Lower leg skin (tissue), 4 donors: ENCODE data around the gene PEX10. TPM values are rescaled to one million over a fixed set of nuclear protein-coding genes. Genes with fewer than 3 reads are reported as not detected.

Experiments
- DNase-seq, 2 donors: peaks; one replicate each; pipeline ENCODE4 v3.0.0-alpha.2; 2019; ENCODE audit warnings: low spot score in 2 of 2
- H3K4me3 ChIP-seq: fragments of 200-600 bp; sonication (generic); 2 replicates; pipeline ENCODE4 v1.5.1; 2017; ENCODE audit warnings: mild to moderate bottlenecking, low read depth; ENCODE audit not compliant: poor library complexity, severe bottlenecking
- POLR2A ChIP-seq, 2 donors: fragments of 450-650 bp; IDR thresholded peaks; one replicate each; pipeline ENCODE4 v1.6.1; 2016 to 2017; ENCODE audit warnings: antibody characterized with exemption in 2 of 2, mild to moderate bottlenecking in 1 of 2, moderate library complexity in 1 of 2
- WGBS, 2 donors: methylation state at CpG; one replicate each; pipeline ENCODE4 v1.1.5; 2018; 5-methylcytosine and 5-hydroxymethylcytosine counted together
- intact Hi-C: fragments of 100-400 bp; cut with DNase I; formaldehyde crosslinking; loops from one replicate; pipeline ENCODE4 v1.15.0; 2023; ENCODE audit warnings: low total_unique reads
- total RNA-seq, 4 donors: library from RNA; depleted of rRNA; stranded (reverse); fragments of >200 nt; gene quantifications; one replicate each; pipeline ENCODE4 v1.1.0, GENCODE V29; 2016
- TF ChIP-seq, protein P1 (sequence below), 3 donors: fragments of 450-650 bp; IDR thresholded peaks; one replicate each; pipeline ENCODE4 v1.5.1; 2016; ENCODE audit warnings: antibody characterized with exemption in 3 of 3, mild to moderate bottlenecking in 3 of 3, moderate library complexity in 2 of 3

The PEX10 gene
- total RNA-seq, 4 donors from 2014 or later = 18.3 to 35.9 (median 27.7) TPM

DNA sequence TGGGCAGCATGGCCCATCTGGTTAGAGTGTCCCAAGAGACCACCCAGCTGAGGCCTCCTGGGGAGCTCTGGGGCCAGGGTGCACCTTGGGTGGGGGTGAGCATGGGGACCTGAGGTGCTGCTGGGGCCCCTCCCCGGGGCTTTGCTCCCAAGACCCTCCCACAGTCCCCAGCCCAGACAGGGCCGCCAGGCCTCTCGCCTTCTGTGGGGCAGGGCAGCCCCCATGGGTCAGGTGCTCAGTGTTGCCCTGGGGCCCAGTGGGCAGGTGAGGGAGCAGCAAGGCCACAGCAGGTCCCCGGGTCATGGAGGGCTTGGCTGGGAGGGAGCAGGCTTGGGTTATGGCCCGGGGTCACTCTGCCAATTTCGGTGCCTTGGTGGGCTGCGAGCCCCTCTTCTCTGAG, 24.5 kb upstream of the PEX10 start:
- WGBS, 2 donors = 82 to 86% methylated on average over 5 to 7 of the region's 7 CpGs

DNA sequence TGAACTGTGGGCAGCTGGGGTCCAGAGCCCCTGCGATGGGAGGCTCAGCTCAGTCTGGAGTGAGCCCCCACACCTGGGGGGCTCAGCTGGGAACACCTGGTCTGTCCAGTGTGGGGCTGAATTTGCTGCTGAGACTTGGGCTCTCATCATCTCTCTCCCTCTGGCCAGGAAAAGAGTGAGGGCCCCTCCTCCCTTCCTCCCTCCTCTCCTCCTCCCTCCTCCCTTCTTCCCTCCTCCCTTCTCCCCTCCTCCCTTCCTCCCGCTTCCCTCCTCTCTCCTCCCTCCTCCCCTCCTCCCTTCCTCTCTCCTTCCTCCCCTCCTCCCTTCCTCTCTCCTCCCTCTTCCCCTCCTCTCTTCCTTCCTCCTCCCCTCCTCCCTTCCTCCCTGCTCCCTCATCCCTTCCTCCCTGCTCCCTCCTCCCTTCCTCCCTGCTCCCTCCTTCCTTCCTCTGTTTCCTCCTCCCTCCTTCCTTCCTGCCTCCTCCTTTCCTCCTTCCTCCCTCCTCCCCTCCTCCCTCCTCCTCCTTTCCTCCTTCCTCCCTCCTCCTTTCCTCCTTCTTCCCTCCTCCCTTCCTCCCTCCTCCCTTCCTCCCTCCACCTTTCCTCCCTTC, 23.5 kb upstream of the PEX10 start:
- H3K4me3 ChIP-seq = no peak overlapping the region
- no peak for DNase-seq
- WGBS, 2 donors = 55 to 60% methylated on average over 2 of the region's 2 CpGs
- TF ChIP-seq, protein P1, sequence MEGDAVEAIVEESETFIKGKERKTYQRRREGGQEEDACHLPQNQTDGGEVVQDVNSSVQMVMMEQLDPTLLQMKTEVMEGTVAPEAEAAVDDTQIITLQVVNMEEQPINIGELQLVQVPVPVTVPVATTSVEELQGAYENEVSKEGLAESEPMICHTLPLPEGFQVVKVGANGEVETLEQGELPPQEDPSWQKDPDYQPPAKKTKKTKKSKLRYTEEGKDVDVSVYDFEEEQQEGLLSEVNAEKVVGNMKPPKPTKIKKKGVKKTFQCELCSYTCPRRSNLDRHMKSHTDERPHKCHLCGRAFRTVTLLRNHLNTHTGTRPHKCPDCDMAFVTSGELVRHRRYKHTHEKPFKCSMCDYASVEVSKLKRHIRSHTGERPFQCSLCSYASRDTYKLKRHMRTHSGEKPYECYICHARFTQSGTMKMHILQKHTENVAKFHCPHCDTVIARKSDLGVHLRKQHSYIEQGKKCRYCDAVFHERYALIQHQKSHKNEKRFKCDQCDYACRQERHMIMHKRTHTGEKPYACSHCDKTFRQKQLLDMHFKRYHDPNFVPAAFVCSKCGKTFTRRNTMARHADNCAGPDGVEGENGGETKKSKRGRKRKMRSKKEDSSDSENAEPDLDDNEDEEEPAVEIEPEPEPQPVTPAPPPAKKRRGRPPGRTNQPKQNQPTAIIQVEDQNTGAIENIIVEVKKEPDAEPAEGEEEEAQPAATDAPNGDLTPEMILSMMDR (IDR thresholded peaks at IDR 0.05) = no peak
- TF ChIP-seq POLR2A (IDR thresholded peaks at IDR 0.05) = no peak
- intact Hi-C loops = no loop called here

More for the DNA sequence above, 24.5 kb upstream of the PEX10 start:
- intact Hi-C loops = no loop called here
- no peak for DNase-seq
- no peak overlapping the region for H3K4me3 ChIP-seq
- TF ChIP-seq, protein P1 (IDR thresholded peaks at IDR 0.05) = no peak
- TF ChIP-seq POLR2A (IDR thresholded peaks at IDR 0.05) = no peak

- DNase-seq = no peak
- TF ChIP-seq, protein P1 (IDR thresholded peaks at IDR 0.05) = no peak
- TF ChIP-seq POLR2A (IDR thresholded peaks at IDR 0.05) = no peak
- no peak overlapping the region for H3K4me3 ChIP-seq
- intact Hi-C loops = no loop called here
- WGBS, 2 donors = 70 to 79% methylated on average over 7 to 8 of the region's 9 CpGs
Observed at GRCh38 chr1:2435091-2435490, 22.7 kb upstream of the PEX10 start.

- no peak for DNase-seq
- intact Hi-C loops = no loop called here
- WGBS, 2 donors = 73 to 74% methylated on average over 29 of the region's 34 CpGs
Observed at GRCh38 chr1:2433936-2434655, 21.7 kb upstream of the PEX10 start.

GRCh38 chr1:2433196-2433595, 20.8 kb upstream of the PEX10 start:
- DNase-seq = no peak
- no peak overlapping the region for H3K4me3 ChIP-seq
- intact Hi-C loops = no loop called here
- WGBS, 2 donors = 74 to 84% methylated on average over 13 of the region's 13 CpGs
- no peak for TF ChIP-seq POLR2A (IDR thresholded peaks at IDR 0.05)
- TF ChIP-seq, protein P1 (IDR thresholded peaks at IDR 0.05) = no peak

More at GRCh38 chr1:2433936-2434655, 21.7 kb upstream of the PEX10 start:
- no peak overlapping the region for H3K4me3 ChIP-seq
- TF ChIP-seq, protein P1 (IDR thresholded peaks at IDR 0.05) = no peak
- TF ChIP-seq POLR2A (IDR thresholded peaks at IDR 0.05) = no peak
